A549 treated with CpdA at 1 μM for 4 hours (cell line): Measurements from ENCODE around the gene NIT1. TPM values are rescaled to one million over a fixed set of nuclear protein-coding genes. Genes with fewer than 3 reads are reported as not detected.

Experiments
- total RNA-seq: library from RNA; stranded (reverse); fragments of 200-300 nt; extraction: Qiagen RNA extraction; gene quantifications from 5 replicates; pipeline ENCODE4 v1.2.3, GENCODE V29; 2022; ENCODE audit warnings: low read depth

The NIT1 gene
- total RNA-seq: 29.0 to 36.5 TPM (median 33.2 TPM) in 5 replicates

GRCh38 chr1:161117759-161118581 lies at the start of gene NIT1, which contains the start of gene PFDN2:
Gene NIT1 (plus strand): TSS chr1:161118105. CDS start chr1:161118177, 72 bp downstream.
Gene PFDN2 (minus strand): TSS chr1:161118037. CDS start chr1:161118026, 11 bp downstream.

GRCh38 chr1:161069731-161070270 lies 48.1 kb upstream of the NIT1 start, which contains the start of gene ARHGAP30:
Gene ARHGAP30 (minus strand): TSS chr1:161069891. CDS start chr1:161069624, 267 bp downstream.

GRCh38 chr1:161089251-161089924 lies 28.5 kb upstream of the NIT1 start, which contains the start of gene NECTIN4:
Gene NECTIN4 (minus strand): TSS chr1:161089558. CDS start chr1:161089296, 262 bp downstream.

GRCh38 chr1:161098210-161099068 lies 19.5 kb upstream of the NIT1 start, which contains the start of gene KLHDC9:
Gene KLHDC9 (plus strand): TSS chr1:161098361. CDS start chr1:161098536, 175 bp downstream.

GRCh38 chr1:161132410-161133219 lies 14.7 kb downstream of the NIT1 start, which contains the start of gene DEDD:
Gene DEDD (minus strand): TSS chr1:161132667. CDS start chr1:161124462, 8,205 bp downstream.

GRCh38 chr1:161153682-161154337 lies 35.9 kb downstream of the NIT1 start, which contains the start of gene UFC1:
Gene UFC1 (plus strand): TSS chr1:161153978. CDS start chr1:161153998, 20 bp downstream.

GRCh38 chr1:161159087-161159912 lies 41.4 kb downstream of the NIT1 start, which contains the start of gene USP21:
Gene USP21 (plus strand): TSS chr1:161159500. CDS start chr1:161160641, 1,141 bp downstream.

GRCh38 chr1:161165742-161166668 lies 48.1 kb downstream of the NIT1 start, which contains the start of gene PPOX:
Gene PPOX (plus strand): TSS chr1:161166426. CDS start chr1:161166848, 422 bp downstream.

Other genes starting within 250 kb of the NIT1 start
- gene ITLN1, start 232.9 kb upstream of the NIT1 start, total RNA-seq: not detected in 5 replicates
- 0.16 TPM in 1 of 5 replicates, not detected in the others for gene ITLN2, start 163.3 kb upstream of the NIT1 start, total RNA-seq
- gene F11R, start 97.0 kb upstream of the NIT1 start, total RNA-seq: 42.3 to 56.2 TPM (median 52.6 TPM) in 5 replicates
- 0.25 to 0.52 TPM (median 0.40 TPM) in 4 of 5 replicates, not detected in the other for gene TSTD1, start 79.1 kb upstream of the NIT1 start, total RNA-seq
- gene USF1, start 72.1 kb upstream of the NIT1 start, total RNA-seq: 51.2 to 62.5 TPM (median 55.3 TPM) in 5 replicates
- 0.05 to 0.19 TPM (median 0.11 TPM) in 4 of 5 replicates, not detected in the other for gene ARHGAP30, start 48.2 kb upstream of the NIT1 start, total RNA-seq
- 1.2 to 2.2 TPM (median 1.3 TPM) in 5 replicates for gene NECTIN4, start 28.5 kb upstream of the NIT1 start, total RNA-seq
- 0.76 to 2.3 TPM (median 1.9 TPM) in 5 replicates for gene KLHDC9, start 19.7 kb upstream of the NIT1 start, total RNA-seq
- gene PFDN2, start 68 bp upstream of the NIT1 start, total RNA-seq: 121 to 142 TPM (median 125 TPM) in 5 replicates
- gene DEDD, start 14.6 kb downstream of the NIT1 start, total RNA-seq: 23.0 to 33.3 TPM (median 32.4 TPM) in 5 replicates
- gene UFC1, start 35.9 kb downstream of the NIT1 start, total RNA-seq: 92.8 to 141 TPM (median 93.5 TPM) in 5 replicates
- gene USP21, start 41.4 kb downstream of the NIT1 start, total RNA-seq: 18.2 to 26.4 TPM (median 23.5 TPM) in 5 replicates
- gene PPOX, start 48.3 kb downstream of the NIT1 start, total RNA-seq: 12.9 to 16.4 TPM (median 14.2 TPM) in 5 replicates
- 25.3 to 32.6 TPM (median 30.6 TPM) in 5 replicates for gene B4GALT3, start 59.4 kb downstream of the NIT1 start, total RNA-seq
- gene ADAMTS4, start 80.9 kb downstream of the NIT1 start, total RNA-seq: 0.01 TPM in 1 of 5 replicates, not detected in the others
- 79.3 to 107 TPM (median 81.5 TPM) in 5 replicates for gene NDUFS2, start 84.3 kb downstream of the NIT1 start, total RNA-seq
- 0.18 TPM in 1 of 5 replicates, not detected in the others for gene FCER1G, start 97.2 kb downstream of the NIT1 start, total RNA-seq
- 4.4 TPM in 1 of 5 replicates, not detected in the others for gene APOA2, start 105.5 kb downstream of the NIT1 start, total RNA-seq
- gene TOMM40L, start 108.0 kb downstream of the NIT1 start, total RNA-seq: 9.7 to 11.4 TPM (median 11.1 TPM) in 5 replicates
- 0.03 TPM in 1 of 5 replicates, not detected in the others for gene NR1I3, start 120.1 kb downstream of the NIT1 start, total RNA-seq
- gene PCP4L1, start 140.6 kb downstream of the NIT1 start, total RNA-seq: 0.07 to 0.10 TPM (median 0.09 TPM) in 3 of 5 replicates, not detected in the others
- 0.15 to 0.32 TPM (median 0.21 TPM) in 5 replicates for gene MPZ, start 191.9 kb downstream of the NIT1 start, total RNA-seq
- 235 to 259 TPM (median 245 TPM) in 5 replicates for gene SDHC, start 196.3 kb downstream of the NIT1 start, total RNA-seq
- 0.14 to 0.36 TPM (median 0.25 TPM) in 3 of 5 replicates, not detected in the others for gene CFAP126, start 249.8 kb downstream of the NIT1 start, total RNA-seq